Keratinocyte (primary cell): ENCODE measurements around the gene PSMD12.

Experiments used
- EZH2 ChIP-seq: IDR thresholded peaks from one replicate; pipeline ENCODE4 v1.6.1; 2012; ENCODE audit warnings: inconsistent platforms, mild to moderate bottlenecking, low read length, moderate library complexity
- TF ChIP-seq, protein P1 (sequence below), 3 experiments: IDR thresholded peaks in 1 of 3; conservative IDR thresholded peaks in 1 of 3; optimal IDR thresholded peaks in 1 of 3; 2 replicates in 2 of 3; 3 replicates in 1 of 3; pipeline versions ENCODE3 to v1.5.1; 2011; ENCODE audit warnings: low read length in 3 of 3, mild to moderate bottlenecking in 3 of 3, moderate library complexity in 2 of 3, control low read depth in 1 of 3, inconsistent platforms in 1 of 3; ENCODE audit not compliant: insufficient read depth in 2 of 3; ENCODE audit errors: extremely low read depth in 1 of 3

GRCh38 chr17:67364847-67365737, 1.3 kb downstream of the PSMD12 start:
- TF ChIP-seq, protein P1, sequence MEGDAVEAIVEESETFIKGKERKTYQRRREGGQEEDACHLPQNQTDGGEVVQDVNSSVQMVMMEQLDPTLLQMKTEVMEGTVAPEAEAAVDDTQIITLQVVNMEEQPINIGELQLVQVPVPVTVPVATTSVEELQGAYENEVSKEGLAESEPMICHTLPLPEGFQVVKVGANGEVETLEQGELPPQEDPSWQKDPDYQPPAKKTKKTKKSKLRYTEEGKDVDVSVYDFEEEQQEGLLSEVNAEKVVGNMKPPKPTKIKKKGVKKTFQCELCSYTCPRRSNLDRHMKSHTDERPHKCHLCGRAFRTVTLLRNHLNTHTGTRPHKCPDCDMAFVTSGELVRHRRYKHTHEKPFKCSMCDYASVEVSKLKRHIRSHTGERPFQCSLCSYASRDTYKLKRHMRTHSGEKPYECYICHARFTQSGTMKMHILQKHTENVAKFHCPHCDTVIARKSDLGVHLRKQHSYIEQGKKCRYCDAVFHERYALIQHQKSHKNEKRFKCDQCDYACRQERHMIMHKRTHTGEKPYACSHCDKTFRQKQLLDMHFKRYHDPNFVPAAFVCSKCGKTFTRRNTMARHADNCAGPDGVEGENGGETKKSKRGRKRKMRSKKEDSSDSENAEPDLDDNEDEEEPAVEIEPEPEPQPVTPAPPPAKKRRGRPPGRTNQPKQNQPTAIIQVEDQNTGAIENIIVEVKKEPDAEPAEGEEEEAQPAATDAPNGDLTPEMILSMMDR (optimal IDR thresholded peaks at IDR 0.05 in 1 of 3, IDR thresholded peaks at IDR 0.05 in 1 of 3, conservative IDR thresholded peaks at IDR 0.05 in 1 of 3; ENCODE audit: extremely low read depth in 1 of 3, insufficient read depth in 2 of 3, low read length in 3 of 3), result no peak
- TF ChIP-seq EZH2, result no peak
